T-helper 2 cell (primary cell): ENCODE data around the gene SPATA25.
A peak's percentile ranks its signal among the peaks of the same experiment; 100 is the strongest.

Source experiments
- DNase-seq, 5 experiments: peaks; one replicate each; pipeline versions ENCODE4 v3.0.0 to v3.0.0-alpha.2; 2012 to 2022

SPATA25 gene

GRCh38 chr20:45863543-45864470 lies 23.6 kb downstream of the SPATA25 start:
- no peak for DNase-seq

GRCh38 chr20:45861221-45862075 lies 26.0 kb downstream of the SPATA25 start:
- no peak for DNase-seq

DNA sequence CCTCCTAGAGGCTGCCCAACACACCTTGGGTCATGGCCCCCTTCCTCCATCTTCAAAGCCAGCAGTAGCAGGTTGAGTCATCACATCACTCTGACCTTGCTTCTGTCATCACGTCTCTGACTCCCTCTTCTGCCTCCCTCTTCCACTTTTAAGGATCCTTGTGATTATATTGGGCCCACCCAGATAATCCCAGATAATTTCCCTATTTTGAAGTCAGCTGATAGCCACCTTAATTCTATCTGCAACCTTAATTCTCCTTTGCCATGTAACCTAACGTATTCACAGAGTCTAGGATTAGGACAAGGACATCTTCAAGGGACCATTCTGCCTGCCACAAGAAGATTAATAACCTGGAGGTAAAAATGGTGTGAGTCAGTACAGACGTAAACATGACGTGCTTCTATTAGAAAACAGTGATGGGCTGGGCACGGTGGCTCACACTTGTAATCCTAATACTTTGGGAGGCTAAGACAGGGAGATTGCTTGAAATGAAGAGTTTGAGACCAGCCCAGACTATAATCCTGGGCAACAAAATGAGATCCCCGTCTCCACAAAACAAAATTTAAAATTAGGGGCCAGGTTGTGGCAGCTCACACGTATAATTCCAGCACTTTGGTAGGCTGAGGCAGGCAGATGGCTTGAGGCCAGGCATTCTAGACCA lies 26.7 kb downstream of the SPATA25 start:
- DNase-seq: no peak

DNA sequence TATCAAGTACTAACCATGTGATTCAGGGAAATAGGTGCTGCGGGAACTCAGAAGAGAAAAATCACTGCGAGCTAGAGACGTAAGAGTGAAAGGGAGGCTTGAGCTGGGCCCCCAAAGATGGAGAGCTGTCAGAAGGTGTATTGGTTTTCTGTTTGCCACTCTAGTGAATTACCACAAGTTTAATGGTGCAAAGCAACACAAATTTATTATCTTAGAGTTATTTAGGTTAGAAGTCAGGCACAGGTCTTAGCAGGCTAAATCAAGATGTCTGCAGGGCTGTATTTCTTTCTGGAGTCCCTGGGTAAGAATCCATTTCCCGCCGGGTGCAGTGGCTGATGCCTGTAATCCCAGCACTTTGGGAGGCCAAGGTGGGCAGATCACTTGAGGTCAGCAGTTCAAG lies 27.5 kb downstream of the SPATA25 start:
- no peak for DNase-seq

DNA sequence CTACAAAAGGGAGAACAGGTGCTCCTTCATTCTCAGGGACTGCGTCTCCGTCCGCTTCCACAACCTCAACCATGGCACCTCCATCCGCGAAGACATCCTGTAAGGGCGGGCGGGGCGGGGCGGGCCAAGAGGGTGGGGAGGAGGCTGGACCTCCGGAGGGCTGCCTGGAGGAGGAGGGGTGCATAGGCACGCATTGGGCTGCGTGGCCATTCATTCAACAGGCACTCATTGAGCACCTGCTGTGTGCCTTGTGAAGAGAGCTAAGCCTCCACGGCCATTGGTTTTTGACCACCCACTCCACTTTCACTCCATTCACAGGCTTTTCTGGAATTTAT lies 29.6 kb downstream of the SPATA25 start:
- peak in 2 of 5 experiments; percentile 15 to 79 for DNase-seq

DNA sequence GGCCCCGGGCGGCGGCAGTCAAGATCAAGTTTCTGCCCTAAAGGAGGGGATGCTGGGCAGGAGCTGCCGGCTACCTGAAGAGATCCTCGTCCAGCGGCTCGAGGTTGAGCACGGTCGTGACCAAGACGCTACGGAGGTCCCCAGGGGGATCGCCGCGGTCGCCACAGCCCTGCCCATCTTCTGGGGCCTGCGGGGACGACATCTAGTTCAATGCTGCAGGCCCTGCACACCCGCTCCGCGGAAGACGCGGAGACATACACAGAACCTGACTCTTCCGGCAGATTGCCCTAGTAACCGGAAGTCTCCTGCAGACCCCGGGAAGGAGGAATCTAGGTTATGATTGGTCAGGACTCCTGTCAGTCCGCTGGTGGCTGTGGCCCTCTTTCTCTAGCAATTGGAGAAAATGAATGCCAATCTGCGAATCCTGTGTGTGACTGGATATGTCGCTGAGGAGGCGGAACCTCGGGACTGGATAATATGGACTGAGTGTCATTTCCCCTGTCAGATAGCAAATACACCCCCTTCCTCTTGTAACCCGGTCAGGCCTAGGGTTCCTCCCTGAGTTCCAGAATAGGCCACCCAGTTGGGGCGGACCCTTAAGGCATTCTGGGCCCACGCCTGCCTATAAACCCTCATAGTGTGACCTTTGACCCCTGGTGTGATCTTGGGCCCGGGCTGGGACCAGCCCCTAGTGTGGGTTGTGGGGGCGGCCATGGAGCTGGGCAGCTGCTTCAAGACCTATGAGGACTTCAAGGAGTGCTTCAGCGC lies 30.1 kb downstream of the SPATA25 start, which contains the start of the genes ACOT8 and ZSWIM3:
TSS of gene ACOT8 (minus strand) at position 279 of the 768 bp plus-strand sequence. CDS start at position 202, 77 bp downstream.
TSS of gene ZSWIM3 (plus strand) at position 501 of the 768 bp plus-strand sequence. CDS start at position 713, 212 bp downstream.
- DNase-seq: peak; percentile 51 to 100 (median 85)

- DNase-seq: no peak
Observed at GRCh38 chr20:45853484-45853883, 33.9 kb downstream of the SPATA25 start.

- no peak for DNase-seq
Observed at GRCh38 chr20:45852326-45852725, 35.1 kb downstream of the SPATA25 start.

DNA sequence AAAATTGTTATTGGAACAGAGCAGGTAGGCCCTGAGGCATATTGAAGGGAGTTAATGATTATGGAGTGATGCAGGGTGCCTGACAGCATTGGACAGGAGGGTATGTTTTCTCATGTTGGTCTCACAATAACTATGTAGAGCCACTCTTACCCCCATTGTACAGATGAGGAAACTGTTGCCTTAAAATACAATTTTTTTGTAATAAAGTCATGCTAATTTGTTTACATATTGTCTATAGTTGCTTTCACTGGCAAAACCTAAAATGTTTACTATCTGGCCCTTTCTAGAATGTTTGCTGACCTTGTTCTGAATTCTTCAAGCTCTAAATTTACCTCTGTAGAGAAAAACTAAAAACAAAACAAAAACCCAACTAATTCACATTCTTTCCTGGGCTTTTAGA lies 35.9 kb downstream of the SPATA25 start:
- DNase-seq: no peak

- no peak for DNase-seq
Observed at GRCh38 chr20:45850926-45851325, 36.5 kb downstream of the SPATA25 start.

DNA sequence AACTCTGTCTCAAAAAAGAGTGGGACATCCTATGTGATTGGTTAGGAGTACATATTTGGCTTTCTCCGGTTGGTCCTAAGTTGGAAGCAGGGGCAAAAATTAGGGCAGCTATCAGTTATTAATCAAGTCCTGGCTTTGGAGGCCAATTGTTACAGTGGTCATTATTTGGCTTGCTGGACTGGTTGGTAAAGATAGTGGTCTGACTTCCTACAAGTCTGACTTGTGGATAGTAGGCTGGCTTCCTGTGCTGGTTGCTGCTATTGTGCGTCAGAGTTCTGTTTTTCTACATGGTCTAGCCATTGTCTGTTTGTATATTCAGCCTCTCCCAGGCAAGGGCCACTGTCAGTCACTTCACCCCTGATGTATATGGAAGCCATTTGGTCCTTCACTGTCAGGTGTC lies 37.2 kb downstream of the SPATA25 start:
- no peak for DNase-seq

- DNase-seq: no peak
Observed at GRCh38 chr20:45848969-45849582, 38.3 kb downstream of the SPATA25 start.

DNA sequence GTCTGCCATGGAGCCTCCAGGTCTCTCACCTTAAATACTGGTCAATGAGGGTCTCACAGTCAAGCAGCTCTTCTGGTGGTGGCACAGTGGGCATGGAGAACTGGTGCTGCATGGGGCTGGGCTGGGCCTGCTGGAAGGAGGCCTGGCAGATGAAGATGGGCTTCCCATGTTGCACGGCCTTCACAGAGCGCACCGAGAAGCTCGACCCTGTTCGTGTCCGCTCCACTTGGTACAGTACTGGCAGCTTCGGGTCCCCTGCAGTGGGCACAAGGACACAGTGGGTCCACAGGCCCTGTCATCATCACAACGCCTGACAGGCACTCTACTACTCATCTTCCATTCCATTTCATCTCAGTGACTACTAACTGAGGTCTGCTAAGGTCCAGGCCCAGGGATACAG lies 39.0 kb downstream of the SPATA25 start:
- DNase-seq: no peak

- no peak for DNase-seq
Observed at GRCh38 chr20:45845452-45845851, 42.0 kb downstream of the SPATA25 start.

DNA sequence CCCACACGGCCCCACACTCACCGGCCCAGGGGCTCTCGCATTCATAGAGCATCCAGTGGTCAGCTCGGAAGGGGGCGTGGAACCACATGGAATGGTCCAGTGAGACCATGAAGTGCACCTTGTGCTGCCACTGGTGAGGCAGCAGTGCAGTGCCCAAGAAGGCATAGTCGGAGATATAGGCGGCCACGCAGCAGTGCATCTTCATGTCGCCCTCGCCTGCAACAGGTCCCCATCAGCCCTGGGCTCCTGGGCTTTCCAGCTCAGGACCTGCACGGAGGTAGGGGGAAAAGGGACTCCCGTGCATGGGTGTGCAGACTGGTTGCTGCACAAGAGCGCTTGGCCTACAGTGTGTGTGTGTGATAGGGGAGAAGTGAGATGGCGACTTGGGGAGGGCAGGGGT lies 43.9 kb downstream of the SPATA25 start:
- DNase-seq: no peak

DNA sequence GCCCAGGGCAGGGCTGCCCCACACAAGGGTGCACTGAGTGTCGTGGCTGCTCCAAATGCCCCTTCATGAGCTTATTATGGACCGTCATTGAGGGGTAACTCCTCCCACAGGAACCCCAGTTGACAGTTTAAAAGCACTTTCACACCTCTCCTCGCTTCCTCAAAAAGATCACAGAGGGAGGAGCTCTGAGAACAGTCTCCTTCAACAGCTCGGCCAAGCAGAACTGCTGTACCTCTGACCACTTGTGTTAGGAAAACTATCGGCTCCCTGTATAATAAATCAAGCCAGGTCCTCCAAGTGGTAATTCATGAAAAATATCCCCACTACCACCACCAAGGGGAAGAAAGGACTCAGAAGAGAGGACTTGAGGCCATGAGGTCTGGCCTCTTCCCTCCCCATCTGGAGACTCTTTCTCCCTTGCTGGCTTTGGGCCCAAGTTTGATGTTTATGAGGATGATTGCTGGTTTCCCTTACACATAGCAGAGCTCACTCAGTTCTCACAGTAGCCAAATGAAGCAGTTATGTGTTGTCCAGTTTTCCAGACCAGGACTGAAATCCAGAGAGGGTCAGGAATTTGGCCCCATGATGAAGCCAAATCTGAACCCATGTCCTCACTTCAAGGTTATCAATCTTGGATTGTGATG lies 45.1 kb downstream of the SPATA25 start:
- DNase-seq: no peak

DNA sequence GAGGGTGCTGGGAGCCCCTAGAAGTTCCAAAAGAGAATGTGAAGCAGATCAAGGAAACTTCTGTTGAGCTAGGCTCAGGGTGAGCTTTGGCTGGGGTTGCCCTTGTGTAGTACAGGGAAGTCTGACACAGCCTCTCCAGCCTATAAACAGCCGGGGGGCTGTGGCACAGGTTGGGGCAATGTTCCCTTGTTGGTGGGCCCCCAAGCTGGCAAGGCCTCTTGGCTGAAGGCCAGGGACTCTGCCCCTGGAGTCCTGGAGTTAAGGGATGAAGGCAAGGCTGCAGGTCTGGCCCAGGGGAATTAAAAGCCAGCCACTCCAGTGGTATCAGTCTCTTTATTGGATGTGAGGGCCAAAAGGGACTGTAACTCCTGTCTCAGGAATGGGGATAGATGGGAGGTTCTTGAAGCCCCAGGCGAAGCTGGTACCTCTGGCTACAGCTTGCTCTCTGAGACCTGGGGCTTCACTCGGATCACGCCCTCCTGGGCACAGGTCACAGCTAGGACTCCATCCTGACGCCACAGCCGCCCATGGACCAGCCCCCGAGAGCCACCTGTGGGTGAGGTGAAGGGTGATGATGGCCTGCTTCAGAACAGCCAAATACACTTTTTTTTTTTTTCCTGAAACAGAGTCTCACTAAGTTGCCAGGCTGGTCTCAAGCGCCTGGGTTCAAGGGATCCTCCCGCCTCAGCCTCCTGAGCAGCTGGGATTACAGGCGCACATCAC lies 45.9 kb downstream of the SPATA25 start:
- DNase-seq: no peak

GRCh38 chr20:45840700-45841198 lies 46.7 kb downstream of the SPATA25 start:
- no peak for DNase-seq

- DNase-seq: no peak
Observed at GRCh38 chr20:45836841-45837240, 50.6 kb downstream of the SPATA25 start.
